ENCODE data around the gene MKLN1.

Gene MKLN1

GRCh38 chr7:131467788-131468187 is 140.1 kb downstream of the MKLN1 start:
- Histone ChIP-seq H3K9ac (no peak overlapping the region), H4K20me1 (ENCODE audit: insufficient read depth) (no peaks in the 10 kb centered on the region), H3K4me3 (IDR thresholded peaks at IDR 0.05; ENCODE audit: insufficient read depth, low read depth, low read length) (no peak overlapping the region), H3K4me1 (ENCODE audit: low read depth, poor library complexity, severe bottlenecking) (no peaks in the 10 kb centered on the region), H2AFZ (ENCODE audit: low read depth) (no peak overlapping the region), H3K36me3 (ENCODE audit: insufficient read depth) (0 out of 2 replicates have a peak, but pooled peaks cover 9% of the 10 kb centered on the region), H3K27me3 (ENCODE audit: insufficient read depth, low read depth) (no peaks in the 10 kb centered on the region), H3K79me2 (ENCODE audit: insufficient read depth, low read depth) (no peaks in the 10 kb centered on the region), H3K4me2 (no peak overlapping the region), H3K27ac (no peak overlapping the region)
- TF ChIP-seq, protein P1, sequence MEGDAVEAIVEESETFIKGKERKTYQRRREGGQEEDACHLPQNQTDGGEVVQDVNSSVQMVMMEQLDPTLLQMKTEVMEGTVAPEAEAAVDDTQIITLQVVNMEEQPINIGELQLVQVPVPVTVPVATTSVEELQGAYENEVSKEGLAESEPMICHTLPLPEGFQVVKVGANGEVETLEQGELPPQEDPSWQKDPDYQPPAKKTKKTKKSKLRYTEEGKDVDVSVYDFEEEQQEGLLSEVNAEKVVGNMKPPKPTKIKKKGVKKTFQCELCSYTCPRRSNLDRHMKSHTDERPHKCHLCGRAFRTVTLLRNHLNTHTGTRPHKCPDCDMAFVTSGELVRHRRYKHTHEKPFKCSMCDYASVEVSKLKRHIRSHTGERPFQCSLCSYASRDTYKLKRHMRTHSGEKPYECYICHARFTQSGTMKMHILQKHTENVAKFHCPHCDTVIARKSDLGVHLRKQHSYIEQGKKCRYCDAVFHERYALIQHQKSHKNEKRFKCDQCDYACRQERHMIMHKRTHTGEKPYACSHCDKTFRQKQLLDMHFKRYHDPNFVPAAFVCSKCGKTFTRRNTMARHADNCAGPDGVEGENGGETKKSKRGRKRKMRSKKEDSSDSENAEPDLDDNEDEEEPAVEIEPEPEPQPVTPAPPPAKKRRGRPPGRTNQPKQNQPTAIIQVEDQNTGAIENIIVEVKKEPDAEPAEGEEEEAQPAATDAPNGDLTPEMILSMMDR (conservative IDR thresholded peaks at IDR 0.05; ENCODE audit: low read depth, low read length), result no peak

DNA sequence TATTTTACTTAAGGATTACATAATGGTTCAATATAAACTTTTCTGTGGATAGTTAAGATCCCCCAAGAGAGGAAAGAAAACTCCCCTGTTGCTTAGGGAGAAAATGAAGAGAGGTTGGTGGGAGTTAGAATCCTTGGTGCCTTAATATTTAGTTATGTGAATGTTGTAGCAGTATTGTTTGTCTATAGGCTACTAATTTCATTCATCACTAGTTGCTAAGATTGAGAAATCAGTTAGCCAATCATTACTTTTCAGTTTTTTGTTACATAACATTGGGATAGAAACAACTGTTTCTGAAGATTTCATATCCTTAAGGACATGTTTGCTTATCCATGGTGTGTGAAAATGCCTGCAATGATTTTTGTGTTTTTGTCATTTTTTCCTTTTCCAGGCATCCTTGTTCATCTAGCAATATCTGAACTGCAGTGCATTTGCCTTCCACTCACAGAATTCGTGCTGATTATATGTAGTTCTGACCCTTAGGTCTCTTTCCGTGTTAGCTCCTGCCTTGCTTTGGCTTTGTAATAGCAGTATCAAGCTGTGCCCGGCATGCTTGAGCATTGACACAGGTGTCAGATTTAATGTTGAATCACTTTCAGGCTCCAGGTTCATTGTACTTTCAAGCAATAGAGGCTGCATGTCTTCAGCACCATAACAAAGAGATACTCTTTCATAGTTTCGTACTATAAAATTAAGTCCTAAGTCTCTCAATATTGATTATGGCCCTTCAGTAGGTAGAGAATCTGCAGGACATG is 143.8 kb downstream of the MKLN1 start:
- TF ChIP-seq, protein P1 (conservative IDR thresholded peaks at IDR 0.05; ENCODE audit: low read depth, low read length), result no peak
- H2AFZ ChIP-seq (ENCODE audit: low read depth), result no peak overlapping the region
- H3K4me1 ChIP-seq (ENCODE audit: low read depth, poor library complexity, severe bottlenecking), result no peaks in the 10 kb centered on the region
- H3K4me3 ChIP-seq (IDR thresholded peaks at IDR 0.05; ENCODE audit: insufficient read depth, low read depth, low read length), result no peak overlapping the region
- no peaks in the 10 kb centered on the region for H4K20me1 ChIP-seq (ENCODE audit: insufficient read depth)
- no peak overlapping the region for H3K27ac ChIP-seq
- no peak overlapping the region for H3K4me2 ChIP-seq
- 0 out of 2 replicates have a peak, but pooled peaks cover 3% of the 10 kb centered on the region for H3K36me3 ChIP-seq (ENCODE audit: insufficient read depth)
- H3K9ac ChIP-seq, result no peak overlapping the region
- H3K27me3 ChIP-seq (ENCODE audit: insufficient read depth, low read depth), result no peaks in the 10 kb centered on the region
- no peaks in the 10 kb centered on the region for H3K79me2 ChIP-seq (ENCODE audit: insufficient read depth, low read depth)

GRCh38 chr7:131476740-131477139 is 149.1 kb downstream of the MKLN1 start:
- Histone ChIP-seq H3K36me3 (ENCODE audit: insufficient read depth) (no peaks in the 10 kb centered on the region), H3K4me2 (no peak overlapping the region), H3K27me3 (ENCODE audit: insufficient read depth, low read depth) (no peaks in the 10 kb centered on the region), H3K79me2 (ENCODE audit: insufficient read depth, low read depth) (no peaks in the 10 kb centered on the region), H3K27ac (no peak overlapping the region), H4K20me1 (ENCODE audit: insufficient read depth) (no peaks in the 10 kb centered on the region), H3K4me1 (ENCODE audit: low read depth, poor library complexity, severe bottlenecking) (peaks cover 11% of the 10 kb centered on the region), H3K9ac (no peak overlapping the region), H3K4me3 (IDR thresholded peaks at IDR 0.05; ENCODE audit: insufficient read depth, low read depth, low read length) (no peak overlapping the region), H2AFZ (ENCODE audit: low read depth) (no peak overlapping the region)
- TF ChIP-seq, protein P1 (conservative IDR thresholded peaks at IDR 0.05; ENCODE audit: low read depth, low read length), result no peak

- no peak overlapping the region for H3K4me3 ChIP-seq (IDR thresholded peaks at IDR 0.05; ENCODE audit: insufficient read depth, low read depth, low read length)
- H3K9ac ChIP-seq, result no peak overlapping the region
- TF ChIP-seq, protein P1 (conservative IDR thresholded peaks at IDR 0.05; ENCODE audit: low read depth, low read length), result no peak
Observed at GRCh38 chr7:131480384-131481315, 153.0 kb downstream of the MKLN1 start.

More at GRCh38 chr7:131480384-131481315, 153.0 kb downstream of the MKLN1 start:
- H3K4me2 ChIP-seq, result no peak overlapping the region
- H3K27me3 ChIP-seq (ENCODE audit: insufficient read depth, low read depth), result no peaks in the 10 kb centered on the region
- H3K27ac ChIP-seq, result no peak overlapping the region
- H3K79me2 ChIP-seq (ENCODE audit: insufficient read depth, low read depth), result no peaks in the 10 kb centered on the region
- H3K36me3 ChIP-seq (ENCODE audit: insufficient read depth), result no peaks in the 10 kb centered on the region
- no peaks in the 10 kb centered on the region for H4K20me1 ChIP-seq (ENCODE audit: insufficient read depth)
- H2AFZ ChIP-seq (ENCODE audit: low read depth), result no peak overlapping the region
- H3K4me1 ChIP-seq (ENCODE audit: low read depth, poor library complexity, severe bottlenecking), result peaks cover 38% of the 10 kb centered on the region
